ENCODE data around the gene SRGAP2B. TPM values are rescaled to one million over a fixed set of nuclear protein-coding genes. Genes with fewer than 3 reads are reported as not detected.
"Not testable (repeated sequence)": the region's sequence is repeated elsewhere in the genome, so short reads cannot be mapped to it uniquely, and the experiment has no call there.

SRGAP2B gene
- total and polyA plus RNA-seq, 2 donors (not counting 3 experiments of a cell fraction or from before 2014, with no cell fraction given): 13.4 to 75.2 TPM

- DNase-seq (ENCODE audit: low read depth, low spot score); CTCF ChIA-PET; H3K4me1 ChIP-seq (ENCODE audit: control insufficient read depth, extremely low read depth, insufficient read depth, low read length); H3K36me3 ChIP-seq (ENCODE audit: control insufficient read depth in 2 of 2, extremely low read depth in 1 of 2, insufficient read depth in 2 of 2, low read length in 2 of 2); H3K9me3 ChIP-seq (replicated peaks; ENCODE audit: control insufficient read depth, insufficient read depth, low read length); POLR2A ChIA-PET; H4K20me1 ChIP-seq (replicated peaks; ENCODE audit: control insufficient read depth, extremely low read depth, insufficient read depth, low read length); H3K27me3 ChIP-seq (ENCODE audit: control insufficient read depth in 2 of 2, insufficient read depth in 2 of 2, low read length in 2 of 2); H3K4me3 ChIP-seq (replicated peaks in 1 of 3; ENCODE audit: insufficient read depth in 1 of 3, low read depth in 1 of 3, low read length in 3 of 3); H3K9ac ChIP-seq (replicated peaks; ENCODE audit: extremely low read depth, insufficient read depth, low read length); H2AFZ ChIP-seq (ENCODE audit: low read depth, low read length); BruUV-seq (replicated peaks); H3K9me1 ChIP-seq (replicated peaks; ENCODE audit: control insufficient read depth, extremely low read depth, insufficient read depth, low read length); dilution Hi-C loops (cut with MboI; ENCODE audit: extremely low pct_ligation_motif_present, low sequenced_read_pairs); intact Hi-C loops (cut with micrococcal nuclease); H3K4me2 ChIP-seq (ENCODE audit: insufficient read depth, low read length); H3K79me2 ChIP-seq (ENCODE audit: control insufficient read depth, insufficient read depth, low read length); H3K27ac ChIP-seq (ENCODE audit: insufficient read depth, low read depth, low read length): not testable (repeated sequence)
- peak; percentile 97 for FAIRE-seq
These were observed 146.7 kb downstream of the SRGAP2B start for GRCh38 chr1:144948390-144948789.

GRCh38 chr1:144947495-144947894 lies 147.6 kb downstream of the SRGAP2B start:
- H4K20me1 ChIP-seq (replicated peaks; ENCODE audit: control insufficient read depth, extremely low read depth, insufficient read depth, low read length); POLR2A ChIA-PET; H3K36me3 ChIP-seq (ENCODE audit: control insufficient read depth in 2 of 2, extremely low read depth in 1 of 2, insufficient read depth in 2 of 2, low read length in 2 of 2); H3K9me3 ChIP-seq (replicated peaks; ENCODE audit: control insufficient read depth, insufficient read depth, low read length); dilution Hi-C loops (cut with MboI; ENCODE audit: extremely low pct_ligation_motif_present, low sequenced_read_pairs); DNase-seq (ENCODE audit: low read depth, low spot score); H3K27me3 ChIP-seq (ENCODE audit: control insufficient read depth in 2 of 2, insufficient read depth in 2 of 2, low read length in 2 of 2); H3K9ac ChIP-seq (replicated peaks; ENCODE audit: extremely low read depth, insufficient read depth, low read length); H3K4me3 ChIP-seq (replicated peaks in 1 of 3; ENCODE audit: insufficient read depth in 1 of 3, low read depth in 1 of 3, low read length in 3 of 3); H3K27ac ChIP-seq (ENCODE audit: insufficient read depth, low read depth, low read length); H2AFZ ChIP-seq (ENCODE audit: low read depth, low read length); H3K4me2 ChIP-seq (ENCODE audit: insufficient read depth, low read length); H3K4me1 ChIP-seq (ENCODE audit: control insufficient read depth, extremely low read depth, insufficient read depth, low read length); CTCF ChIA-PET; BruUV-seq (replicated peaks); H3K79me2 ChIP-seq (ENCODE audit: control insufficient read depth, insufficient read depth, low read length); intact Hi-C loops (cut with micrococcal nuclease); H3K9me1 ChIP-seq (replicated peaks; ENCODE audit: control insufficient read depth, extremely low read depth, insufficient read depth, low read length); FAIRE-seq: not testable (repeated sequence)

- POLR2A ChIA-PET; H3K27me3 ChIP-seq (ENCODE audit: control insufficient read depth in 2 of 2, insufficient read depth in 2 of 2, low read length in 2 of 2); H3K9me1 ChIP-seq (replicated peaks; ENCODE audit: control insufficient read depth, extremely low read depth, insufficient read depth, low read length); FAIRE-seq; dilution Hi-C loops (cut with MboI; ENCODE audit: extremely low pct_ligation_motif_present, low sequenced_read_pairs); H4K20me1 ChIP-seq (replicated peaks; ENCODE audit: control insufficient read depth, extremely low read depth, insufficient read depth, low read length); H2AFZ ChIP-seq (ENCODE audit: low read depth, low read length); intact Hi-C loops (cut with micrococcal nuclease); H3K9ac ChIP-seq (replicated peaks; ENCODE audit: extremely low read depth, insufficient read depth, low read length); DNase-seq (ENCODE audit: low read depth, low spot score); H3K36me3 ChIP-seq (ENCODE audit: control insufficient read depth in 2 of 2, extremely low read depth in 1 of 2, insufficient read depth in 2 of 2, low read length in 2 of 2); H3K4me2 ChIP-seq (ENCODE audit: insufficient read depth, low read length); H3K4me1 ChIP-seq (ENCODE audit: control insufficient read depth, extremely low read depth, insufficient read depth, low read length); H3K27ac ChIP-seq (ENCODE audit: insufficient read depth, low read depth, low read length); H3K79me2 ChIP-seq (ENCODE audit: control insufficient read depth, insufficient read depth, low read length); CTCF ChIA-PET; H3K9me3 ChIP-seq (replicated peaks; ENCODE audit: control insufficient read depth, insufficient read depth, low read length); H3K4me3 ChIP-seq (replicated peaks in 1 of 3; ENCODE audit: insufficient read depth in 1 of 3, low read depth in 1 of 3, low read length in 3 of 3); BruUV-seq (replicated peaks): not testable (repeated sequence)
These were observed 148.3 kb downstream of the SRGAP2B start for GRCh38 chr1:144946525-144947480.

- H3K4me2 ChIP-seq (ENCODE audit: insufficient read depth, low read length); H4K20me1 ChIP-seq (replicated peaks; ENCODE audit: control insufficient read depth, extremely low read depth, insufficient read depth, low read length); dilution Hi-C loops (cut with MboI; ENCODE audit: extremely low pct_ligation_motif_present, low sequenced_read_pairs); BruUV-seq (replicated peaks); H3K36me3 ChIP-seq (ENCODE audit: control insufficient read depth in 2 of 2, extremely low read depth in 1 of 2, insufficient read depth in 2 of 2, low read length in 2 of 2); POLR2A ChIA-PET; H3K4me1 ChIP-seq (ENCODE audit: control insufficient read depth, extremely low read depth, insufficient read depth, low read length); H3K9ac ChIP-seq (replicated peaks; ENCODE audit: extremely low read depth, insufficient read depth, low read length); DNase-seq (ENCODE audit: low read depth, low spot score); intact Hi-C loops (cut with micrococcal nuclease); H3K9me3 ChIP-seq (replicated peaks; ENCODE audit: control insufficient read depth, insufficient read depth, low read length); H3K9me1 ChIP-seq (replicated peaks; ENCODE audit: control insufficient read depth, extremely low read depth, insufficient read depth, low read length); H3K79me2 ChIP-seq (ENCODE audit: control insufficient read depth, insufficient read depth, low read length); H3K4me3 ChIP-seq (replicated peaks in 1 of 3; ENCODE audit: insufficient read depth in 1 of 3, low read depth in 1 of 3, low read length in 3 of 3); CTCF ChIA-PET; H3K27ac ChIP-seq (ENCODE audit: insufficient read depth, low read depth, low read length); H2AFZ ChIP-seq (ENCODE audit: low read depth, low read length); H3K27me3 ChIP-seq (ENCODE audit: control insufficient read depth in 2 of 2, insufficient read depth in 2 of 2, low read length in 2 of 2): not testable (repeated sequence)
- FAIRE-seq: peak; percentile 64
These were observed 153.4 kb downstream of the SRGAP2B start for GRCh38 chr1:144941710-144942109.

Measured in endothelial cell of umbilical vein (primary cell).